ENCODE data around the gene TRAF2.

DNA sequence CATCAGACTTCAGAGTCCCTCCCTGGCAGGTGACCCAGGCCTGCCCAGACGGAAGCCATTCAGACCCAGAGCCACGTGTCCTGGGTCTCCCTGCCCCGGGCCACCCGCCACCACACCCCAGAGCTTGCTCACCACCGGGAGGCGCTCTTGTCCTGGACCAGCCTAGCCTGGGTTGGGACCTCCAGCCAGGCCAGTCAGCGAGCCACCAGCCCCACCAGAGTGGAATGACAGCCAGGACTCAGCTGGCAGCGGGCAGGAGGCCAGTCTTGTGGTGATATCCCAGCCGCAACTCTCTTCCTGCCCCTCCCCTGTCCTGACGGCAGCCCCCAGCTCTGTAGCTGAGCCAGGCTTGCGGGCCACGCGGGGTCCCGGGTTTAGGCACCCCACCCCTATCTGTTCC is 89.3 kb downstream of the TRAF2 start:
- TF ChIP-seq POLR2A (IDR thresholded peaks at IDR 0.05; ENCODE audit: low read depth, low read length) (no peak), POLR2AphosphoS5 (IDR thresholded peaks at IDR 0.05; ENCODE audit: low read depth, low read length) (no peak), TAF1 (IDR thresholded peaks at IDR 0.05; ENCODE audit: borderline replicate concordance, low read depth, low read length) (no peak)

Data from GM12892 (cell line).